Measurements from ENCODE around the gene IKZF4.

IKZF4 gene

GRCh38 chr12:56029666-56030293, 8.9 kb downstream of the IKZF4 start:
- no peaks in the 10 kb centered on the region for H3F3A ChIP-seq (ENCODE audit: control insufficient read depth, insufficient read depth)
- H3K36me3 ChIP-seq (ENCODE audit: control insufficient read depth, low read length), result no peaks in the 10 kb centered on the region
- H3K9me2 ChIP-seq (replicated peaks; ENCODE audit: control insufficient read depth, low read length), result no peaks in the 10 kb centered on the region
- H3K9me3 ChIP-seq (ENCODE audit: control insufficient read depth, insufficient read depth, low read length), result no peaks in the 10 kb centered on the region
- H3K27ac ChIP-seq (ENCODE audit: low read depth, low read length), result no peak overlapping the region
- no peak overlapping the region for H3K4me3 ChIP-seq (ENCODE audit: low read length)
- H3K4me1 ChIP-seq (ENCODE audit: control insufficient read depth, low read length), result no peaks in the 10 kb centered on the region
- no peaks in the 10 kb centered on the region for H4K20me1 ChIP-seq (ENCODE audit: control insufficient read depth, insufficient read depth, low read depth, low read length)
- no peaks in the 10 kb centered on the region for H3K27me3 ChIP-seq (ENCODE audit: control insufficient read depth, low read length)
- no peak overlapping the region for H3K4me2 ChIP-seq (ENCODE audit: low read length)
- H3K79me2 ChIP-seq (ENCODE audit: control insufficient read depth, low read length), result no peaks in the 10 kb centered on the region
- peak; percentile 77 for TF ChIP-seq CTCF (IDR thresholded peaks at IDR 0.05; ENCODE audit: low read depth, low read length, poor library complexity, severe bottlenecking)
- no peak for TF ChIP-seq EZH2phosphoT487 (IDR thresholded peaks at IDR 0.05; ENCODE audit: borderline replicate concordance, low read length)

- H3K9me3 ChIP-seq (ENCODE audit: control insufficient read depth, insufficient read depth, low read length), result no peaks in the 10 kb centered on the region
- no peaks in the 10 kb centered on the region for H3K79me2 ChIP-seq (ENCODE audit: control insufficient read depth, low read length)
- H4K20me1 ChIP-seq (ENCODE audit: control insufficient read depth, insufficient read depth, low read depth, low read length), result no peaks in the 10 kb centered on the region
- no peak overlapping the region for H3K4me3 ChIP-seq (ENCODE audit: low read length)
- no peaks in the 10 kb centered on the region for H3F3A ChIP-seq (ENCODE audit: control insufficient read depth, insufficient read depth)
- TF ChIP-seq EZH2phosphoT487 (IDR thresholded peaks at IDR 0.05; ENCODE audit: borderline replicate concordance, low read length), result no peak
- TF ChIP-seq CTCF (IDR thresholded peaks at IDR 0.05; ENCODE audit: low read depth, low read length, poor library complexity, severe bottlenecking), result no peak
- H3K4me1 ChIP-seq (ENCODE audit: control insufficient read depth, low read length), result no peaks in the 10 kb centered on the region
- no peaks in the 10 kb centered on the region for H3K27me3 ChIP-seq (ENCODE audit: control insufficient read depth, low read length)
- H3K36me3 ChIP-seq (ENCODE audit: control insufficient read depth, low read length), result no peaks in the 10 kb centered on the region
- H3K9me2 ChIP-seq (replicated peaks; ENCODE audit: control insufficient read depth, low read length), result no peaks in the 10 kb centered on the region
- no peak overlapping the region for H3K4me2 ChIP-seq (ENCODE audit: low read length)
- H3K27ac ChIP-seq (ENCODE audit: low read depth, low read length), result no peak overlapping the region
Observed at GRCh38 chr12:56031987-56032386, 11.1 kb downstream of the IKZF4 start.

- Histone ChIP-seq H3K27ac (ENCODE audit: low read depth, low read length) (no peak overlapping the region), H4K20me1 (ENCODE audit: control insufficient read depth, insufficient read depth, low read depth, low read length) (no peaks in the 10 kb centered on the region), H3F3A (ENCODE audit: control insufficient read depth, insufficient read depth) (no peaks in the 10 kb centered on the region), H3K9me3 (ENCODE audit: control insufficient read depth, insufficient read depth, low read length) (no peaks in the 10 kb centered on the region), H3K4me2 (ENCODE audit: low read length) (no peak overlapping the region), H3K9me2 (replicated peaks; ENCODE audit: control insufficient read depth, low read length) (no peaks in the 10 kb centered on the region), H3K79me2 (ENCODE audit: control insufficient read depth, low read length) (no peaks in the 10 kb centered on the region), H3K27me3 (ENCODE audit: control insufficient read depth, low read length) (no peaks in the 10 kb centered on the region), H3K36me3 (ENCODE audit: control insufficient read depth, low read length) (no peaks in the 10 kb centered on the region), H3K4me3 (ENCODE audit: low read length) (no peak overlapping the region), H3K4me1 (ENCODE audit: control insufficient read depth, low read length) (peaks cover 7% of the 10 kb centered on the region)
- TF ChIP-seq CTCF (IDR thresholded peaks at IDR 0.05; ENCODE audit: low read depth, low read length, poor library complexity, severe bottlenecking) (no peak), EZH2phosphoT487 (IDR thresholded peaks at IDR 0.05; ENCODE audit: borderline replicate concordance, low read length) (no peak)
Observed at GRCh38 chr12:56034586-56035332, 13.9 kb downstream of the IKZF4 start.

Measured in DOHH2 (cell line).